GM18520 (cell line): ENCODE results near the gene SLFN5.
"Not testable (repeated sequence)": the region's sequence is repeated elsewhere in the genome, so short reads cannot be mapped to it uniquely, and the experiment has no call there.

Experiments
- ATAC-seq: cut with Tn5 transposase; IDR thresholded peaks from one replicate; pipeline ENCODE4 v1.9.1; 2021; ENCODE audit not compliant: unreplicated experiment

Gene SLFN5

GRCh38 chr17:35287286-35287811 is 44.5 kb downstream of the SLFN5 start:
- no peak for ATAC-seq

GRCh38 chr17:35289222-35289621 is 46.4 kb downstream of the SLFN5 start:
- ATAC-seq, result no peak

GRCh38 chr17:35291802-35292201 is 48.9 kb downstream of the SLFN5 start:
- no peak for ATAC-seq

GRCh38 chr17:35293151-35293847 is 50.4 kb downstream of the SLFN5 start:
- ATAC-seq, result no peak

- no peak for ATAC-seq
Measured at GRCh38 chr17:35294756-35295155, 51.9 kb downstream of the SLFN5 start.

- ATAC-seq, result no peak
Measured at GRCh38 chr17:35295686-35296085, 52.8 kb downstream of the SLFN5 start.

- ATAC-seq, result no peak
Measured at GRCh38 chr17:35297666-35298065, 54.8 kb downstream of the SLFN5 start.

- ATAC-seq, result no peak
Measured at GRCh38 chr17:35298639-35299038, 55.8 kb downstream of the SLFN5 start.

- ATAC-seq, result no peak
Measured at GRCh38 chr17:35299135-35299534, 56.3 kb downstream of the SLFN5 start.

GRCh38 chr17:35309345-35309744 is 66.5 kb downstream of the SLFN5 start:
- not testable (repeated sequence) for ATAC-seq

GRCh38 chr17:35312346-35312745 is 69.5 kb downstream of the SLFN5 start:
- no peak for ATAC-seq

- no peak for ATAC-seq
Measured at GRCh38 chr17:35312790-35313711, 70.2 kb downstream of the SLFN5 start.

- no peak for ATAC-seq
Measured at GRCh38 chr17:35313875-35314409, 71.1 kb downstream of the SLFN5 start.

GRCh38 chr17:35314415-35315216 is 71.7 kb downstream of the SLFN5 start:
- no peak for ATAC-seq

- ATAC-seq, result no peak
Measured at GRCh38 chr17:35315283-35315682, 72.4 kb downstream of the SLFN5 start.

- ATAC-seq, result no peak
Measured at GRCh38 chr17:35315971-35316370, 73.1 kb downstream of the SLFN5 start.

GRCh38 chr17:35322749-35323148 is 79.9 kb downstream of the SLFN5 start:
- ATAC-seq, result no peak
